ENCODE measurements around the gene PEPD.

PEPD gene

GRCh38 chr19:33505823-33506222 is 15.8 kb downstream of the PEPD start:
- DNase-seq (ENCODE audit: low read depth) = no peak
- no peak overlapping the region for H3K4me3 ChIP-seq (replicated peaks; ENCODE audit: low read depth, low read length)
- no peak for TF ChIP-seq CTCF (IDR thresholded peaks at IDR 0.05; ENCODE audit: low read length, missing control alignments)

- no peak overlapping the region for H3K4me3 ChIP-seq (replicated peaks; ENCODE audit: low read depth, low read length)
- no peak for TF ChIP-seq CTCF (IDR thresholded peaks at IDR 0.05; ENCODE audit: low read length, missing control alignments)
- DNase-seq (ENCODE audit: low read depth) = no peak
Observed at GRCh38 chr19:33505148-33505547, 16.4 kb downstream of the PEPD start.

GRCh38 chr19:33504058-33504444 is 17.5 kb downstream of the PEPD start:
- no peak for DNase-seq (ENCODE audit: low read depth)
- no peak for TF ChIP-seq CTCF (IDR thresholded peaks at IDR 0.05; ENCODE audit: low read length, missing control alignments)
- no peak overlapping the region for H3K4me3 ChIP-seq (replicated peaks; ENCODE audit: low read depth, low read length)

GRCh38 chr19:33503433-33504057 is 18.0 kb downstream of the PEPD start:
- no peak for DNase-seq (ENCODE audit: low read depth)
- TF ChIP-seq CTCF (IDR thresholded peaks at IDR 0.05; ENCODE audit: low read length, missing control alignments) = no peak
- no peak overlapping the region for H3K4me3 ChIP-seq (replicated peaks; ENCODE audit: low read depth, low read length)

- DNase-seq (ENCODE audit: low read depth) = no peak
- TF ChIP-seq CTCF (IDR thresholded peaks at IDR 0.05; ENCODE audit: low read length, missing control alignments) = no peak
- no peak overlapping the region for H3K4me3 ChIP-seq (replicated peaks; ENCODE audit: low read depth, low read length)
Observed at GRCh38 chr19:33503030-33503429, 18.6 kb downstream of the PEPD start.

- TF ChIP-seq CTCF (IDR thresholded peaks at IDR 0.05; ENCODE audit: low read length, missing control alignments) = no peak
- DNase-seq (ENCODE audit: low read depth) = no peak
- H3K4me3 ChIP-seq (replicated peaks; ENCODE audit: low read depth, low read length) = no peak overlapping the region
Observed at GRCh38 chr19:33502521-33502920, 19.1 kb downstream of the PEPD start.

- TF ChIP-seq CTCF (IDR thresholded peaks at IDR 0.05; ENCODE audit: low read length, missing control alignments) = no peak
- H3K4me3 ChIP-seq (replicated peaks; ENCODE audit: low read depth, low read length) = no peak overlapping the region
- no peak for DNase-seq (ENCODE audit: low read depth)
Observed at GRCh38 chr19:33501693-33502356, 19.8 kb downstream of the PEPD start.
